ENCODE data around the gene MARCO.
"Not testable (repeated sequence)": the region's sequence is repeated elsewhere in the genome, so short reads cannot be mapped to it uniquely, and the experiment has no call there.

The MARCO gene

DNA sequence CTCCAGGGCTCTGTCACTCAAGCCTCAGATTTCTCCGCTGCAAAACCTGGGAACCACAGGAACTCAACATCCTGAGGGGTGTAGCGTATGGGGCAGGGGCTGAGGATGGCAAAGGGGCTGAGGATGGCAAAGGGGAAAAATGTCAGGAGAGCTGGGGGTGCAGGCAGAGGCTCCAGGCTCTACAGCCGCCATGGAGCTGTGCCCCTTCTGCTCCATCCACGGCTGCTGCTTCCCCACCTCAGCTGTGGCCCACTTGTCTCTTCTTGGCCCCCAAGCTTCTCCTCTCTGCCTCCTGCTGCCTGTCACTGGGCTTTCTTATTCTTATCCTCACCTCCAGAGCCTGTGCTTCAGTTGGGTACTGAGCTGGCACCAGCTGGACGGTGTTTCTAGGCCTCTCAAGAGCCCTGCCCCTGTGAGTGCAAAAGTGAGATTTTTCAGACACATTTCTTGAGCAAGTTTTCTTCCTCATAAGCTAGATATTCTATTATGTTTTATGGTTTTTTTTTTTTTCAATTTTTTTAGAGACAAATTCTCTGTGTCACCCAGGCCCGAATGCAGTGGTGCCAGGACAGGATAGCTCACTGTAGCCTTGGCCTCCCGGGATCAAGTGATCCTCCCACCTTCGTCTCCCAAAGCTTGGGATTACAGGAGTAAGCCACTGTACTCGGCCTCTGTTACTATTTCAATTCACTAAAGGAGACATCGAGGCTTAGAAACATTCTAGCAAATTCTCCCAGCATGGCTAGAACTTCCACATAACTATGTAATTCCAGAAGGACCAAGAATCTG lies 49.0 kb downstream of the MARCO start:
- no peaks in the 10 kb centered on the region for H3K36me3 ChIP-seq (ENCODE audit: control insufficient read depth, insufficient read depth, low read length, severe bottlenecking)
- no peak overlapping the region for H3K4me3 ChIP-seq (ENCODE audit: low read length)
- H3K9me3 ChIP-seq (ENCODE audit: control insufficient read depth, low read length): no peaks in the 10 kb centered on the region
- no peak for DNase-seq (ENCODE audit: low read depth)
- H3K9ac ChIP-seq (ENCODE audit: low read length): no peak overlapping the region
- peaks cover 50% of the 10 kb centered on the region for H3K27me3 ChIP-seq (replicated peaks; ENCODE audit: control insufficient read depth, insufficient read depth, low read length)
- no peaks in the 10 kb centered on the region for H3K4me1 ChIP-seq (ENCODE audit: control insufficient read depth, insufficient read depth, low read length)

DNA sequence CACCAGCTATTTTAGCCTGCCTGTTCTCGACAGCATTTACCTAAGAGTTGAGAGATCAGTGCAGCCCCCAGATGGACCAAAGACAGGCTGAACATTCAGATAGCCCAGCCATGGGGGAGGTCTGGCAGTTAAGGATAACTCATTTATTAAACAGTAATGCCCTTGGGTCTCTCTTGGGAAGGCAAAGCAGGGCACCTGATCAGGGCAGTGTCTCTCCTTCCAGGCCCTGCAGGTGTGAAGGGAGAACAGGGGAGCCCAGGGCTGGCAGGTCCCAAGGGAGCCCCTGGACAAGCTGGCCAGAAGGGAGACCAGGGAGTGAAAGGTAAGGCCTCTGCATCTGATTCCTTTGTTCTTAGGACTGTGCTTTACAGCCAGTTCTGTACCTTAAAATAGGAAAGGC lies 49.6 kb downstream of the MARCO start:
- DNase-seq (ENCODE audit: low read depth): no peak
- Histone ChIP-seq H3K27me3 (replicated peaks; ENCODE audit: control insufficient read depth, insufficient read depth, low read length) (peaks cover 50% of the 10 kb centered on the region), H3K4me1 (ENCODE audit: control insufficient read depth, insufficient read depth, low read length) (no peaks in the 10 kb centered on the region), H3K9me3 (ENCODE audit: control insufficient read depth, low read length) (no peaks in the 10 kb centered on the region), H3K9ac (ENCODE audit: low read length) (no peak overlapping the region), H3K36me3 (ENCODE audit: control insufficient read depth, insufficient read depth, low read length, severe bottlenecking) (no peaks in the 10 kb centered on the region), H3K4me3 (ENCODE audit: low read length) (no peak overlapping the region)

DNA sequence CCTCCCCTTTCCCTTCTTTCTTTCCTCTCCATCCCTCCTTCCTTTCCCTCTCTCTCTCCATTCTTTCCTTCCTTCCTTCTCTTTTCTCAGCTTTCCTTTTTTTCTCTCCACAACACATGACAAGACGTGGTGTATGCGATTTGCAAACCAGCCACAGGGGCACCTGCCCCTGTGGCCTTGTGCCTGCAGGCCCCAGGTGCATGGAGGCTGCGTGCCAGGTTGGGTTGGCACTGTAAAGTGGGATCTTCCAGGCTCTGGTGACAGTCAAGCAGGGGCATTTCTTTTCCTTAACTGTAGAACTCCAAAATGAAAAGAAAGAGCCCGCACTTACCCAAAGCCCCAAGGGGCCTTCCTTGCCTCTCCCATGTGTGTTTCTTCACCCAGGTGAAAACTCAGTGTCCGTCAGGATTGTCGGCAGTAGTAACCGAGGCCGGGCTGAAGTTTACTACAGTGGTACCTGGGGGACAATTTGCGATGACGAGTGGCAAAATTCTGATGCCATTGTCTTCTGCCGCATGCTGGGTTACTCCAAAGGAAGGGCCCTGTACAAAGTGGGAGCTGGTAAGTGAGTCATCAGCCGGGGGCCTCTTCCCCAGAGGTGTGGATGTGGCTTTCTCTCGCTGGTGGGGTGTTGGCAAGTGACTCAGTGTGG lies 50.9 kb downstream of the MARCO start:
- Histone ChIP-seq H3K27me3 (replicated peaks; ENCODE audit: control insufficient read depth, insufficient read depth, low read length) (peaks cover 42% of the 10 kb centered on the region), H3K9ac (ENCODE audit: low read length) (no peak overlapping the region), H3K4me3 (ENCODE audit: low read length) (no peak overlapping the region), H3K9me3 (ENCODE audit: control insufficient read depth, low read length) (no peaks in the 10 kb centered on the region), H3K36me3 (ENCODE audit: control insufficient read depth, insufficient read depth, low read length, severe bottlenecking) (no peaks in the 10 kb centered on the region), H3K4me1 (ENCODE audit: control insufficient read depth, insufficient read depth, low read length) (no peaks in the 10 kb centered on the region)
- no peak for DNase-seq (ENCODE audit: low read depth)

DNA sequence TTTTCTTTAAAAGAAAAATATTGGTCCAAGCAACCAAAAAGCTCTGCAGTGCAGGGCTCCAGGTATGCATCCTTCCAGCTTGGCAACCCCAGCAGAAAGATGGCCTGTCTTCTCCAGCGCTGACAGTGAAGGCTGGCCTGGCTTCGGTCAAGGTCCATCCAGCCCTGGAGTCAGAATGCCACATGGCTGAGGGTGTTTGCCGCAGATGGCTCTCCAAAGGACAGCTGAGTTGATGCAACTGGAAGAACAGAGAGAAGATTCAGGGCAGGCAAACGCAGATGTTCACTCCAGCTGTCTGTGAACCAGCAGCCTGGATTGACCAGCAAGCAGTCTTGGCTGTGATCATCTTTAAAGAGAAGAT lies 51.4 kb downstream of the MARCO start:
- H3K4me3 ChIP-seq (ENCODE audit: low read length): no peak overlapping the region
- DNase-seq (ENCODE audit: low read depth): no peak
- no peaks in the 10 kb centered on the region for H3K36me3 ChIP-seq (ENCODE audit: control insufficient read depth, insufficient read depth, low read length, severe bottlenecking)
- H3K9ac ChIP-seq (ENCODE audit: low read length): no peak overlapping the region
- H3K4me1 ChIP-seq (ENCODE audit: control insufficient read depth, insufficient read depth, low read length): no peaks in the 10 kb centered on the region
- no peaks in the 10 kb centered on the region for H3K9me3 ChIP-seq (ENCODE audit: control insufficient read depth, low read length)
- H3K27me3 ChIP-seq (replicated peaks; ENCODE audit: control insufficient read depth, insufficient read depth, low read length): peaks cover 40% of the 10 kb centered on the region

DNA sequence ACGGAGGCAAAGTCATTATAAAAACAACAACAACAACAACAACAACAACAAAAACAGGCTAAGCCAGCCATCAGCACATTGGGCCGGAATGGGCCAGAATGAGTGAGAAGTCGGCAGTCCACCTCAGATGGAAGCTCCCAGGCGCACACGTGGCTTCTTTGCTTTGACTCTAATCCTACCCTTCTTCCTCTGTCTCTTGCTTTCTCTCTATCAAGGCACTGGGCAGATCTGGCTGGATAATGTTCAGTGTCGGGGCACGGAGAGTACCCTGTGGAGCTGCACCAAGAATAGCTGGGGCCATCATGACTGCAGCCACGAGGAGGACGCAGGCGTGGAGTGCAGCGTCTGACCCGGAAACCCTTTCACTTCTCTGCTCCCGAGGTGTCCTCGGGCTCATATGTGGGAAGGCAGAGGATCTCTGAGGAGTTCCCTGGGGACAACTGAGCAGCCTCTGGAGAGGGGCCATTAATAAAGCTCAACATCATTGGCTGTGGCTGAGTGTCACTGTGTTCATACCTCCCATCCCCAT lies 52.2 kb downstream of the MARCO start:
- no peaks in the 10 kb centered on the region for H3K36me3 ChIP-seq (ENCODE audit: control insufficient read depth, insufficient read depth, low read length, severe bottlenecking)
- no peak overlapping the region for H3K9ac ChIP-seq (ENCODE audit: low read length)
- no peak for DNase-seq (ENCODE audit: low read depth)
- no peaks in the 10 kb centered on the region for H3K4me1 ChIP-seq (ENCODE audit: control insufficient read depth, insufficient read depth, low read length)
- H3K27me3 ChIP-seq (replicated peaks; ENCODE audit: control insufficient read depth, insufficient read depth, low read length): peaks cover 33% of the 10 kb centered on the region
- H3K4me3 ChIP-seq (ENCODE audit: low read length): no peak overlapping the region
- no peaks in the 10 kb centered on the region for H3K9me3 ChIP-seq (ENCODE audit: control insufficient read depth, low read length)

DNA sequence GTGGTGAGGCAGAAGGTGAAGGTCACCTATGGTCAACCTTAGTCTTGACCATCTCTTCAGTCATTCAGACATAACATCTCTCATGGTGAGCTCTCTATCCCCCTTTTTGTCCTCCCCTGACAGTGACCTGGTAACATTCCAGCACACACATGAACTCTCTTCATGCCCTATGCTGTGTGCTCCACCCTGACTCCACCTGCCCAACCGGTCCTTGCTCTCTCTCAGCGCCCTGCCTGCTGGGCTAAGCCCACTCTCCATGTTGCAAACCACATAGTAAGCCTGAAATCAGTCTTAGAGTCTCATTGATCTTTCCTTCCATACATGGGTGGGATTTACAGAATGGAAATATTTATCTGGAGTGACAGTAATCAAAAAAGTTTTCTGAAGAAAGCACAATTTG lies 52.8 kb downstream of the MARCO start:
- no peaks in the 10 kb centered on the region for H3K4me1 ChIP-seq (ENCODE audit: control insufficient read depth, insufficient read depth, low read length)
- H3K4me3 ChIP-seq (ENCODE audit: low read length): no peak overlapping the region
- H3K27me3 ChIP-seq (replicated peaks; ENCODE audit: control insufficient read depth, insufficient read depth, low read length): peaks cover 33% of the 10 kb centered on the region
- H3K36me3 ChIP-seq (ENCODE audit: control insufficient read depth, insufficient read depth, low read length, severe bottlenecking): no peaks in the 10 kb centered on the region
- H3K9me3 ChIP-seq (ENCODE audit: control insufficient read depth, low read length): no peaks in the 10 kb centered on the region
- no peak for DNase-seq (ENCODE audit: low read depth)
- H3K9ac ChIP-seq (ENCODE audit: low read length): no peak overlapping the region

DNA sequence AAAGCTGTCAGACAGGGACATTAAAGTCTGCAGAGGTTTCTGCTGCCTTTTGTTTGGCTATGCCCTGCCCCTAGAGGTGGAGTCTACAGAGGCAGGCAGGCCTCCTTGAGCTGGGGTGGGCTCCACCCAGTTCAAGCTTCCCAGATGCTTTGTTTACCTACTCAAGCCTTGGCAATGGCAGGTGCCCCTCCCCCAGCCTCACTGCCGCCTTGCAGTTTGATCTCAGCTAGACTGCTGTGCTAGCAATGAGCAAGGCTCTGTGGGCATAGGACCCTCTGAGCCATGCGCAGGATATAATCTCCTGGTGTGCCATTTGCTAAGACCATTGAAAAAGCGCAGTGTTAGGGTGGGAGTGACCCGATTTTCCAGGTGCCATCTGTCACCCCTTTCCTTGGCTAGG lies 61.9 kb downstream of the MARCO start:
- not testable (repeated sequence) for H3K4me3 ChIP-seq (ENCODE audit: low read length); DNase-seq (ENCODE audit: low read depth); H3K9ac ChIP-seq (ENCODE audit: low read length); H3K4me1 ChIP-seq (ENCODE audit: control insufficient read depth, insufficient read depth, low read length); H3K36me3 ChIP-seq (ENCODE audit: control insufficient read depth, insufficient read depth, low read length, severe bottlenecking); H3K9me3 ChIP-seq (ENCODE audit: control insufficient read depth, low read length)
- peaks cover 17% of the 10 kb centered on the region for H3K27me3 ChIP-seq (replicated peaks; ENCODE audit: control insufficient read depth, insufficient read depth, low read length)

DNA sequence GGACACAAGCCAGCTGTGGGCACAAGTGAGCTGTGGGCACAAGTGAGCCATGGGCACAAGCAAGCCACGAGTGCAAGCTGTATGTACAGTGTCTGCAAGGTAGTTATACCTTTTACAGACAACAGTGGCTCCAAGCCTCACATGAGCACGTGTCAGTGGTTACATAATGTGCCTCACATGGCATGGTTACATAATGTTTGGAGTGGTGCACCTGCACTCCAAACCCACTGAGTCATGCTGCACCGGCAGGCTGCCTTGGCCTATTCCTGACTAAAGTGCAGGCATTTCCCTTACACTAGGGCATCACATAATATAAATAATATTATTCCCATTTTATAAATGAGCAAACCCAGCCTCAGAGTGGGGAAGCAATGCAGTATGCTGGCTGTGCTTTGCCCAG lies 62.6 kb downstream of the MARCO start:
- H3K36me3 ChIP-seq (ENCODE audit: control insufficient read depth, insufficient read depth, low read length, severe bottlenecking): no peaks in the 10 kb centered on the region
- H3K27me3 ChIP-seq (replicated peaks; ENCODE audit: control insufficient read depth, insufficient read depth, low read length): peaks cover 23% of the 10 kb centered on the region
- DNase-seq (ENCODE audit: low read depth): no peak
- no peaks in the 10 kb centered on the region for H3K4me1 ChIP-seq (ENCODE audit: control insufficient read depth, insufficient read depth, low read length)
- no peak overlapping the region for H3K4me3 ChIP-seq (ENCODE audit: low read length)
- peaks cover 3% of the 10 kb centered on the region for H3K9me3 ChIP-seq (ENCODE audit: control insufficient read depth, low read length)
- no peak overlapping the region for H3K9ac ChIP-seq (ENCODE audit: low read length)

DNA sequence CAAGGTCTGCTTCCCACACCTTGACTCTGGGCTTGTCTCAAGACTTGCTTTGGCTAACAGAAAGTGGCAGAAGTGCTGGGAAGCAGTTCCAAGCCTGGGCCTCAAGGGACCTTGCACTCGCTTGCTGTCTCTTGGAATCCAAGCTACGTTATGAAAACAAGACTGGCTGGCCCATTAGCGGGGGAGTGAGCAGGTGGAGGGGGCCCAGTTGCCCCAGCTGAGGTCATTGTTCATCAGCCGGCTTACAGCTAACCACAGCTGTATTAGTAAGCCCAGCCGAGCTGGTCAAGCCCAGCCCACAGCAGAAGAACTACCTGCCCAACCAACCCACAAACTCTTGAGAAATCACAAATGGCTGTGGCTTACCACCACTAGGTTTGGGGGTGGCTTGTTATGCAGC lies 63.1 kb downstream of the MARCO start:
- no peak for DNase-seq (ENCODE audit: low read depth)
- Histone ChIP-seq H3K27me3 (replicated peaks; ENCODE audit: control insufficient read depth, insufficient read depth, low read length) (peaks cover 25% of the 10 kb centered on the region), H3K36me3 (ENCODE audit: control insufficient read depth, insufficient read depth, low read length, severe bottlenecking) (no peaks in the 10 kb centered on the region), H3K4me1 (ENCODE audit: control insufficient read depth, insufficient read depth, low read length) (no peaks in the 10 kb centered on the region), H3K9ac (ENCODE audit: low read length) (no peak overlapping the region), H3K4me3 (ENCODE audit: low read length) (no peak overlapping the region), H3K9me3 (ENCODE audit: control insufficient read depth, low read length) (peaks cover 3% of the 10 kb centered on the region)

DNA sequence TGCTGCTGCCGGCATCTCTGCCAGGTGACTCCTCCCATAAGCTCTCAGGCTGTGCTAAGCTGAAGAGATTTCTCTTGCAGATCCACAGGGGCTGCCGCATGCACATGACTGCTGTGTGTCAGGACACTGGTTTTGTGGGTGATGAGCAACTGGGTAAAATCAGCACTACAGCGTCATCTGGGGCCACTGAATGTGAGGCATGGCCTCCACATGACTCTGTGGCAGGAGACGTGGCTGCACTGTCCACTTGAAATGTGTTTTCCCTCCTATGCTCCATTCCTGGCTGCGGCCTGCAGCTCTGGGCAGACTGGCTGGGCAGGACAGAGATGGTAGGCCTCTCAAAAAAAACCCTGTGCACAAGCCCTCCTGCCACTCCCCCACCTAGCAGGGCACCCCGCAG lies 63.6 kb downstream of the MARCO start:
- no peak for DNase-seq (ENCODE audit: low read depth)
- no peak overlapping the region for H3K4me3 ChIP-seq (ENCODE audit: low read length)
- no peaks in the 10 kb centered on the region for H3K4me1 ChIP-seq (ENCODE audit: control insufficient read depth, insufficient read depth, low read length)
- H3K36me3 ChIP-seq (ENCODE audit: control insufficient read depth, insufficient read depth, low read length, severe bottlenecking): no peaks in the 10 kb centered on the region
- H3K9ac ChIP-seq (ENCODE audit: low read length): no peak overlapping the region
- peaks cover 30% of the 10 kb centered on the region for H3K27me3 ChIP-seq (replicated peaks; ENCODE audit: control insufficient read depth, insufficient read depth, low read length)
- peaks cover 3% of the 10 kb centered on the region for H3K9me3 ChIP-seq (ENCODE audit: control insufficient read depth, low read length)

DNA sequence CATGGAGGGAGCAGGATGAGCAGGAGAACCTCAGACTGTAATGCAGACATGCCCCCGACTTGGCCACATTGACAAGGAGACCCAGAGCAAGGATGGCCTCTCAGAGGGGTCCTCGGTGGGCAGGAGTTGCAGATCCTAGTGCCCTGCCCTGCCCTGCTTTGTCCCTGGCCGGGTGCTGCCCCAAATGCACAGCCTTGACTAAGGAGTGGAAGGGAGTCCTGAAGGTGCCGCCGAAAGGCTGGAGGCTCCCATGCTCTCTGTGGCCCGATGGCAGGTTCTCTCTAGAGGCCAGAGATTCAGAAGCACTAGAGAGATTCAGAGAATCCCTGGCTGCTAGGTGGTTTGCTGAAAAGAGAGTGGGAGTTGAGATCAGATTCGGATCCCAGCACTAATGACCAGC lies 64.4 kb downstream of the MARCO start:
- no peak for DNase-seq (ENCODE audit: low read depth)

More for the DNA sequence above, 64.4 kb downstream of the MARCO start:
- H3K9me3 ChIP-seq (ENCODE audit: control insufficient read depth, low read length): peaks cover 3% of the 10 kb centered on the region
- H3K4me1 ChIP-seq (ENCODE audit: control insufficient read depth, insufficient read depth, low read length): no peaks in the 10 kb centered on the region
- H3K36me3 ChIP-seq (ENCODE audit: control insufficient read depth, insufficient read depth, low read length, severe bottlenecking): no peaks in the 10 kb centered on the region
- H3K9ac ChIP-seq (ENCODE audit: low read length): no peak overlapping the region
- peaks cover 34% of the 10 kb centered on the region for H3K27me3 ChIP-seq (replicated peaks; ENCODE audit: control insufficient read depth, insufficient read depth, low read length)
- H3K4me3 ChIP-seq (ENCODE audit: low read length): no peak overlapping the region

All from adipocyte (in vitro differentiated cells).